Umbilical cord (tissue), 2 donors: ENCODE results near the gene SRGAP3. TPM values are rescaled to one million over a fixed set of nuclear protein-coding genes. Genes with fewer than 3 reads are reported as not detected.

Experiments
- DNase-seq: peaks from one replicate; pipeline ENCODE4 v3.0.0-alpha.2; 2015; ENCODE audit warnings: low spot score
- total RNA-seq: library from RNA; depleted of rRNA; stranded (reverse); fragments of >200 nt; gene quantifications from one replicate; pipeline ENCODE4 v1.2.3, GENCODE V29; 2014; ENCODE audit warnings: low replicate concordance; ENCODE audit not compliant: insufficient read depth

SRGAP3 gene
- total RNA-seq, 1 donor from 2014 or later = 10.4 TPM

GRCh38 chr3:8937064-8938020, 312.1 kb downstream of the SRGAP3 start:
- DNase-seq = peak; percentile 54

- no peak for DNase-seq
Observed at GRCh38 chr3:8932507-8932906, 316.9 kb downstream of the SRGAP3 start.

GRCh38 chr3:8931342-8931741, 318.1 kb downstream of the SRGAP3 start:
- peak; percentile 40 for DNase-seq

Other genes starting within 250 kb of the SRGAP3 start
- 16.1 TPM for gene THUMPD3, start 113.4 kb upstream of the SRGAP3 start, total RNA-seq
- 76.3 TPM for gene SETD5, start 148.0 kb upstream of the SRGAP3 start, total RNA-seq